H9 (cell line): ENCODE measurements around the gene ADGRA1. TPM values are rescaled to one million over a fixed set of nuclear protein-coding genes. Genes with fewer than 3 reads are reported as not detected.

Experiments
- DNase-seq: peaks from one replicate; pipeline ENCODE4 v3.0.0-alpha.2; 2017
- H2AFZ ChIP-seq: one replicate; pipeline ENCODE4 v1.6.1; 2013; ENCODE audit warnings: mild to moderate bottlenecking, low read length, control low read depth, moderate library complexity
- H2AK5ac ChIP-seq: 2 replicates; pipeline ENCODE4 v1.6.1; 2013; ENCODE audit warnings: low read length, control low read depth, mixed read lengths; ENCODE audit not compliant: insufficient read length
- H2BK120ac ChIP-seq: one replicate; pipeline ENCODE4 v1.6.1; 2013; ENCODE audit warnings: low read depth, mild to moderate bottlenecking, low read length, control low read depth, inconsistent platforms; ENCODE audit not compliant: poor library complexity, severe bottlenecking
- H2BK12ac ChIP-seq: 2 replicates; pipeline ENCODE4 v1.6.1; 2013; ENCODE audit warnings: low read length, control low read depth, mixed read lengths, low read depth; ENCODE audit not compliant: insufficient read length
- H2BK15ac ChIP-seq: 2 replicates; pipeline ENCODE4 v1.6.1; 2013; ENCODE audit warnings: low read depth, low read length, control low read depth
- H2BK20ac ChIP-seq: one replicate; pipeline ENCODE4 v1.6.1; 2013; ENCODE audit warnings: low read depth, mild to moderate bottlenecking, low read length, control low read depth, inconsistent platforms; ENCODE audit not compliant: poor library complexity, severe bottlenecking
- H2BK5ac ChIP-seq: 2 replicates; pipeline ENCODE4 v1.6.1; 2013; ENCODE audit warnings: low read length, control low read depth, mixed read lengths; ENCODE audit not compliant: insufficient read length
- H3K14ac ChIP-seq: 2 replicates; pipeline ENCODE4 v1.6.1; 2013; ENCODE audit warnings: low read length, control low read depth; ENCODE audit not compliant: insufficient read depth
- H3K18ac ChIP-seq: 2 replicates; pipeline ENCODE4 v1.6.1; 2013; ENCODE audit warnings: low read depth, mild to moderate bottlenecking, mixed read lengths, low read length, control low read depth; ENCODE audit not compliant: insufficient read length
- H3K23ac ChIP-seq: 2 replicates; pipeline ENCODE4 v1.6.1; 2013; ENCODE audit warnings: low read length, control low read depth, mixed read lengths, low read depth; ENCODE audit not compliant: insufficient read length
- H3K23me2 ChIP-seq: 2 replicates; pipeline ENCODE4 v1.6.1; 2013; ENCODE audit warnings: low read depth, mild to moderate bottlenecking, mixed read lengths, low read length, control low read depth; ENCODE audit not compliant: insufficient read length, poor library complexity, severe bottlenecking
- H3K27ac ChIP-seq: 2 replicates; pipeline ENCODE4 v1.5.1; 2013; ENCODE audit warnings: low read length, control low read depth, mixed read lengths, low read depth; ENCODE audit not compliant: insufficient read length
- H3K27me3 ChIP-seq: 2 replicates; pipeline ENCODE4 v1.6.1; 2013; ENCODE audit warnings: low read length, control low read depth, inconsistent platforms; ENCODE audit not compliant: insufficient read depth
- H3K4ac ChIP-seq: 2 replicates; pipeline ENCODE4 v1.6.1; 2013; ENCODE audit warnings: low read depth, mild to moderate bottlenecking, control low read depth, inconsistent platforms, low read length, moderate library complexity
- H3K4me1 ChIP-seq: 2 replicates; pipeline ENCODE4 v1.6.1; 2013; ENCODE audit warnings: low read length, control low read depth, inconsistent platforms; ENCODE audit not compliant: insufficient read depth
- H3K4me2 ChIP-seq: 2 replicates; pipeline ENCODE4 v1.6.1; 2013; ENCODE audit warnings: low read length, control low read depth, mixed read lengths; ENCODE audit not compliant: insufficient read length, insufficient read depth
- H3K56ac ChIP-seq: 2 replicates; pipeline ENCODE4 v1.6.1; 2013; ENCODE audit warnings: low read depth, mild to moderate bottlenecking, mixed read lengths, low read length, control low read depth; ENCODE audit not compliant: insufficient read length
- H3K79me1 ChIP-seq: 2 replicates; pipeline ENCODE4 v1.6.1; 2013; ENCODE audit warnings: low read depth, mild to moderate bottlenecking, moderate library complexity, low read length, control low read depth, inconsistent platforms; ENCODE audit not compliant: insufficient read depth, poor library complexity, severe bottlenecking
- H3K79me2 ChIP-seq: 2 replicates; pipeline ENCODE4 v1.6.1; 2013; ENCODE audit warnings: low read length, control low read depth, inconsistent platforms; ENCODE audit not compliant: insufficient read depth
- H3K9ac ChIP-seq: 2 replicates; pipeline ENCODE4 v1.6.1; 2013; ENCODE audit warnings: low read length, control low read depth, mixed read lengths; ENCODE audit not compliant: insufficient read length; ENCODE audit errors: extremely low read depth
- H3K9me3 ChIP-seq: one replicate; pipeline ENCODE4 v1.6.1; 2013; ENCODE audit warnings: low read depth, low read length, inconsistent platforms; ENCODE audit not compliant: control insufficient read depth
- H3T11ph ChIP-seq: one replicate; pipeline ENCODE4 v1.6.1; 2013; ENCODE audit warnings: mild to moderate bottlenecking, low read length, control low read depth, inconsistent platforms
- H4K20me1 ChIP-seq: one replicate; pipeline ENCODE4 v1.6.1; 2013; ENCODE audit not compliant: control insufficient read depth, insufficient read length, insufficient read depth
- H4K5ac ChIP-seq: 2 replicates; pipeline ENCODE4 v1.6.1; 2013; ENCODE audit warnings: low read depth, mild to moderate bottlenecking, mixed read lengths, low read length, control low read depth; ENCODE audit not compliant: insufficient read length
- H4K8ac ChIP-seq: replicated peaks from 2 replicates; pipeline ENCODE4 v1.6.1; 2013; ENCODE audit warnings: low read length, control low read depth, mixed read lengths, low read depth; ENCODE audit not compliant: insufficient read length
- H4K91ac ChIP-seq: 2 replicates; pipeline ENCODE4 v1.6.1; 2013; ENCODE audit warnings: low read depth, mild to moderate bottlenecking, moderate library complexity, mixed read lengths, low read length, control low read depth; ENCODE audit not compliant: insufficient read length
- H3K27ac Mint-ChIP-seq, 3 experiments: 2 replicates in 2 of 3; 3 replicates in 1 of 3; pipeline ENCODE4 v1.8.0; 2020 to 2021; ENCODE audit warnings: mixed read lengths in 3 of 3, mild to moderate bottlenecking in 1 of 3, moderate library complexity in 1 of 3
- H3K27me3 Mint-ChIP-seq: 2 replicates; pipeline ENCODE4 v1.8.0; 2021; ENCODE audit warnings: low read depth, mild to moderate bottlenecking, moderate library complexity, mixed read lengths
- H3K36me3 Mint-ChIP-seq, 3 experiments: 2 replicates in 2 of 3; 3 replicates in 1 of 3; pipeline ENCODE4 v1.8.0; 2020 to 2021; ENCODE audit warnings: low read depth in 3 of 3, mixed read lengths in 3 of 3; ENCODE audit not compliant: insufficient read depth in 1 of 3
- H3K4me1 Mint-ChIP-seq, 2 experiments: 2 replicates each; pipeline ENCODE4 v1.8.0; 2020; ENCODE audit warnings: mixed read lengths in 2 of 2
- H3K4me3 Mint-ChIP-seq, 2 experiments: 2 replicates in 1 of 2; 3 replicates in 1 of 2; pipeline ENCODE4 v1.8.0; 2020 to 2021; ENCODE audit warnings: mild to moderate bottlenecking in 2 of 2, mixed read lengths in 2 of 2, moderate library complexity in 1 of 2
- H3K9me3 Mint-ChIP-seq, 2 experiments: 2 replicates in 1 of 2; 3 replicates in 1 of 2; pipeline ENCODE4 v1.8.0; 2020; ENCODE audit warnings: mild to moderate bottlenecking in 2 of 2, mixed read lengths in 2 of 2, moderate library complexity in 1 of 2
- CTCF ChIP-seq: fragments of 200-600 bp; sonication (generic); conservative IDR thresholded peaks from 3 replicates; pipeline ENCODE4 v1.8.0; 2021; ENCODE audit warnings: antibody characterized with exemption, mild to moderate bottlenecking
- WGBS: extraction: QIAGEN DNeasy Blood & Tissue Kit; methylation state at CpG from one replicate; pipeline ENCODE4 v1.1.7; 2013; ENCODE audit warnings: missing lambda C conversion rate, low lambda C conversion rate, mixed read lengths; ENCODE audit not compliant: insufficient read length; ENCODE audit errors: extremely low coverage; 5-methylcytosine and 5-hydroxymethylcytosine counted together
- total RNA-seq: library from RNA; stranded (reverse); gene quantifications from 2 replicates; pipeline ENCODE4 v1.2.1, GENCODE V29; 2021

ADGRA1 gene
- total RNA-seq, 1 experiment from 2014 or later, result 0.11 TPM

- H3K4me1 Mint-ChIP-seq, result peaks cover 0 to 4% of the 10 kb centered on the region in 2 experiments; a peak in 1 of 4 replicates
- no peak for TF ChIP-seq CTCF
- no peak overlapping the region for H4K8ac ChIP-seq
- H3K9ac ChIP-seq, result no peak overlapping the region
- H3K27me3 ChIP-seq, result no peaks in the 10 kb centered on the region
- WGBS, result no CpG with 5 or more reads among the region's 23 CpGs
- H3K27me3 Mint-ChIP-seq, result peaks cover 3% of the 10 kb centered on the region
- H4K5ac ChIP-seq, result no peak overlapping the region
- H4K20me1 ChIP-seq, result no peaks in the 10 kb centered on the region
- H3K4ac ChIP-seq, result no peak overlapping the region
- no peak overlapping the region for H2BK12ac ChIP-seq
- no peak overlapping the region for H3K4me3 Mint-ChIP-seq
- no peaks in the 10 kb centered on the region for H3K79me2 ChIP-seq
- no peaks in the 10 kb centered on the region; a peak in 1 of 7 replicates for H3K36me3 Mint-ChIP-seq
- no peak overlapping the region for H3K23ac ChIP-seq
- no peak overlapping the region for H3K56ac ChIP-seq
- no peak for DNase-seq
- no peak overlapping the region for H4K91ac ChIP-seq
- no peak overlapping the region for H2BK20ac ChIP-seq
- no peak overlapping the region for H3K4me2 ChIP-seq
- no peaks in the 10 kb centered on the region for H3K9me3 ChIP-seq
- peaks cover 0 to 8% of the 10 kb centered on the region in 2 experiments; a peak in 1 of 5 replicates for H3K9me3 Mint-ChIP-seq
- H2AK5ac ChIP-seq, result no peak overlapping the region
- H3K18ac ChIP-seq, result no peak overlapping the region
- H3K14ac ChIP-seq, result no peak overlapping the region
- H2BK120ac ChIP-seq, result no peak overlapping the region
- no peak overlapping the region for H3K27ac Mint-ChIP-seq
- H3K79me1 ChIP-seq, result no peaks in the 10 kb centered on the region
- H2BK5ac ChIP-seq, result no peak overlapping the region
- no peak overlapping the region for H2BK15ac ChIP-seq
- no peaks in the 10 kb centered on the region for H3K4me1 ChIP-seq
- no peaks in the 10 kb centered on the region for H3K23me2 ChIP-seq
- no peak overlapping the region for H3K27ac ChIP-seq
- no peak overlapping the region for H2AFZ ChIP-seq
- no peak overlapping the region for H3T11ph ChIP-seq
Measured at GRCh38 chr10:133062085-133062484, 25.6 kb upstream of the ADGRA1 start.
